GM18505 (cell line): ENCODE results near the gene ENO3.

Source experiments
- ATAC-seq: cut with Tn5 transposase; IDR thresholded peaks from one replicate; pipeline ENCODE4 v1.9.1; 2021; ENCODE audit not compliant: unreplicated experiment
- POLR2A ChIP-seq: IDR thresholded peaks from 4 replicates; pipeline ENCODE4 v1.6.1; 2011; ENCODE audit warnings: borderline replicate concordance; ENCODE audit not compliant: insufficient read depth, insufficient read length; ENCODE audit errors: extremely low read depth

The ENO3 gene

DNA sequence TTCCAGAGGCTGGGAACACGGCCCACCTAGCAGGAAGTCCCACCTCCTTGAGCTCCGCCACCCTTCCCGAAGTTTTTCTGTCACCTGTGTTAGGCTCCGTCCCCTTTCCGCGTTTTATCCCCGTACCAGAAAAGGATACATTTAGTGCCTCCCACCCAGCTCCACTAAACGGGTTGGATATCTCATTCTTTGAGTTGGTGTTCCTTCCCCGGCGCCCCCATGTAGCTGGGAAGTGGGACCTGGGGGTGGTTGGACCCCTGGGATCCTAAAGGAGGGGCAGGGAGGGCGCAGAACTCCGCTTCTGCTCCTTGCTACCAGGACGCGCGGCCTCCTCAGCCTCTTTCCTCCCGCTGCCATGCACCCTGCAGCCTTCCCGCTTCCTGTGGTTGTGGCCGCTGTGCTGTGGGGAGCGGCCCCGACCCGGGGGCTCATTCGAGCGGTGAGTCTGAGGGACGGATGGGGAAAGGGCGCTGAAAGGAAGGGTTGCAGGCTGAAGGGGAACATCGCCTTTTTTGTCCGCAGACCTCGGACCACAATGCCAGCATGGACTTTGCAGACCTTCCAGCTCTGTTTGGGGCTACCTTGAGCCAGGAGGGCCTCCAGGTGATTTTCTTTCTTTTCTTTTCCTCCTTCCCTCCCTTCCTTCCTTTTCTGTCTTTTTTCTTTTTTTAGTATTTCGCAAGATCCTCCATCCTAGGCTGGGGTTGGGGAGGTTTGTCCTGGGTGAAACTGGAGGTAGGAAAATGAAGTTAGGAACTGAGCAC, 10.2 kb upstream of the ENO3 start:
- no peak for TF ChIP-seq POLR2A
- ATAC-seq, result no peak

DNA sequence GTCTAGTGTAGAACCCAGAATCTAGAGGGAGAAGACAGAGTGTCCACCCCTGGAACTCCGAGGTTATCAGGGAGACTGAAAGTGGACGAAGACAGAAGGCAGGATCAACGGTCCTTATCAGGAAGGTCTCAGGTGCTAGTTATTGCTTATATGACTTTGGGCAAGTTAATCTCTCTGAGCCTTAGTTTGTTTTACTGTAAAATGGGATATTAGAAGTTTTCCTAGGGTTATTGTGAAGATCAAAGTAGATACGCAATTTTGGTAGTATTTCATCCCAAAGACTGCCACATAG, 9.7 kb upstream of the ENO3 start:
- ATAC-seq, result no peak
- no peak for TF ChIP-seq POLR2A

DNA sequence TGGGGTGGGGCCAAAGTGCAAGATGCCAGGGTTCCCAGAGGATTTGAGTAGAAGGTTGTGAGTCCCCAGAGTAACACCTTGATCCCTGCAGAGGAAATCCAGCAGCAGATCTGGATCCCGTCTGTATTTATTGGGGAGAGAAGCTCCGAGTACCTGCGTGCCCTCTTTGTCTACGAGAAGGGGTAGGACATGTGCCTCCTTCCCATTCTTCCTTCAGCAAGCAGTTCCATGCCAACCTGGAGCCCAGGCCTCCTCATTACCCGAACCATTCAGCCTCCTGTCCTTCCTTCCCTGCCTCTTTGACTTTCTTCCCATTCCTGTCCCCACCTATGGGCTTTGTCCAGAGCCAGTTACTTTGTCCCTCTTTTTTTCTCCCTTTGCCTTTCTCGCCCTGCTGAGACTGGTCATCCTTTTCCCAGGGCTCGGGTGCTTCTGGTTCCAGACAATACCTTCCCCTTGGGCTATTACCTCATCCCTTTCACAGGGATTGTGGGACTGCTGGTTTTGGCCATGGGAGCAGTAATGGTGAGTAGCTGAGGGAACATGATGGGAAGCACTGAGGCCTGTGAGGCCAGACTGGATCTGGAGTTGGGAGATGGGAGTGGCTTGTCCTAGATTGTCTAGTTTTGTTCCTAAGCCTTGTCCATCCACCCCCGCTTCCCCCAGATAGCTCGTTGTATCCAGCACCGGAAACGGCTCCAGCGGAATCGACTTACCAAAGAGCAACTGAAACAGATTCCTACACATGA, 8.0 kb upstream of the ENO3 start:
- no peak for ATAC-seq
- no peak for TF ChIP-seq POLR2A

DNA sequence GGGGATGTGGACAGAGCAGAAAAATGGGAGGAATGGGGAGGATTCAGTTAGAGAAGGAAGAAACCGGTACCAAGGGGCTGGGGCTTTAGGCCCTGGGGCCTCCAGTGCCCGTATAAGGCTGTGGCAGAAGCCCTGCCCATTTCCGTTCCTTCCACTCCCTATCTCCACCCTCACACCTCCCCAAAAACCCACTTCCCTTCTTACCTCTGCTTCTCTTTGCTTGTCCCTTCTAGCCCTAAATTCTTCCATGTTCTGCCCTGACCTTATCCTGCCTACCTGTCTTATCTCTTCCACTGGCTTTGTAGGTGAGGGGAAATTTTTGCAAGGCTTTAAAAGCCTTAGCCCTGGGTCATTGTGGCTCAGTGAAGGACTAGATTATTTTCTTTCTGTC, 6.8 kb upstream of the ENO3 start:
- ATAC-seq, result no peak
- peak; percentile 58 for TF ChIP-seq POLR2A

DNA sequence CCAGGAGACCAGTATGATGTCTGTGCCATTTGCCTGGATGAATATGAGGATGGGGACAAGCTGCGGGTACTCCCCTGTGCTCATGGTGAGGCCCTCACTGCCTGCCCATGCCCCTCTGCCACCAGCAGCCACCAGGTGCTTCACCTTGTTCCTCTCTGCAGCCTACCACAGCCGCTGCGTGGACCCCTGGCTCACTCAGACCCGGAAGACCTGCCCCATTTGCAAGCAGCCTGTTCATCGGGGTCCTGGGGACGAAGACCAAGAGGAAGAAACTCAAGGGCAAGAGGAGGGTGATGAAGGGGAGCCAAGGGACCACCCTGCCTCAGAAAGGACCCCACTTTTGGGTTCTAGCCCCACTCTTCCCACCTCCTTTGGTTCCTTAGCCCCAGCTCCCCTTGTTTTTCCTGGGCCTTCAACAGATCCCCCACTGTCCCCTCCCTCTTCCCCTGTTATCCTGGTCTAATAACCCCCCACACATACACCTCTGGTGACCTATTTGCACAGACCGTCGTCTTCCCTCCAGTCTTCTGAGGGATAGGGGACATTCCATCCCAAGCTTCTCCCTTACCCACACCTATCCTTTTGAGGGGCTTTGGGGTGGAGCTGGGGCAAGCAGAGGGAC, 6.3 kb upstream of the ENO3 start:
- ATAC-seq, result no peak
- no peak for TF ChIP-seq POLR2A

DNA sequence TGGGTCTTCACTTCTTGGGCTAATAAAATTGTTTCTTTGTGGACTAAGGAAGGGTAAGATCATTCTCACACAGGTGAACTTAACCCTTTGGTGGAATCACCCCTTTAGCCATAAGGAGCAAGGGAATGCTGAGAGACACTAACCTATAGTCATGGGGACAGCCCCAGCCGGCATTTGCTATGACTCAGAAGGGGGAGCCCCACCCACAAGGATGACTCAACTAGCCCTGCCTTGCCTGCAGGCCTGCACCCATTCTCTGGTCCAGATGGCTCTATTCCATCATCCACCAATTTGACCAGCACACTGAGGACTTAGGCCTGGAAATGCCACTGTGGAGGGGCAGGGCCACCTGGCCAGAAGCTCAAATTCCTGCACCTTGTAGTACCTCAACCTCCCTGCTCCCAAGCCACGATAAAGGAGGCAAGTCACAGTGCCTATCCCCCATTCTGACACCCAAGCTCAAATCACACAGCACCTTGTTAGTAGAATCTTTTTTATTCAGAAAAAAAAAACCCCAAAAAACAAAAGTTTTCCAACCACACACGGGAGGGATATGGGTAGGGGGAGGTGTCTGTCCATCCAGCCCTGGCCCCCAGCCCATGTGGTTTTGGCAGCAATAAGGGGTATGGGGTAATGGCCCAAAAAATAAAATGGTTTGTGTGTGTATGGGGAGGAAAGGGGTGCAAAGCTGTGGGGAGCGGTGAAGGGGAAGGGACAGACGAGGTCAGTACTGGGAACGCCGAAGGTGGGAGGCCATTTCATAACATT, 5.6 kb upstream of the ENO3 start:
- TF ChIP-seq POLR2A, result peak; percentile 73
- ATAC-seq, result no peak

DNA sequence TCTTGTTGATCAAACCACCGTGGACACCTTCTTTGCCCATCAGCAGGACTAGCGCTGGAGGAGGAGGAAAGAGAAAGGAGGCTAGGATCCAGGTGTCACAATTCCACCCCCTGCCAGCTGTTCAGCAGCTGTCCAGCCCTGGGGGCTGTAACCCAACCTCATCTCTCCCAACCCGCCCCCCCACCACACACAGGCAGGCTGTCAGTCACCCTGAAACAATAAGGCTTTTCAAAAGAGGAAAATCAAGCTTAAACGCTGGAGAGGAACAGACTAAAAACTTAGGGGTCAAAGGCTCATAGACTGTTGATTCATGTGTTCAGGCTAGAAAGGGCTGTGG, 5.0 kb upstream of the ENO3 start:
- TF ChIP-seq POLR2A, result no peak
- no peak for ATAC-seq

DNA sequence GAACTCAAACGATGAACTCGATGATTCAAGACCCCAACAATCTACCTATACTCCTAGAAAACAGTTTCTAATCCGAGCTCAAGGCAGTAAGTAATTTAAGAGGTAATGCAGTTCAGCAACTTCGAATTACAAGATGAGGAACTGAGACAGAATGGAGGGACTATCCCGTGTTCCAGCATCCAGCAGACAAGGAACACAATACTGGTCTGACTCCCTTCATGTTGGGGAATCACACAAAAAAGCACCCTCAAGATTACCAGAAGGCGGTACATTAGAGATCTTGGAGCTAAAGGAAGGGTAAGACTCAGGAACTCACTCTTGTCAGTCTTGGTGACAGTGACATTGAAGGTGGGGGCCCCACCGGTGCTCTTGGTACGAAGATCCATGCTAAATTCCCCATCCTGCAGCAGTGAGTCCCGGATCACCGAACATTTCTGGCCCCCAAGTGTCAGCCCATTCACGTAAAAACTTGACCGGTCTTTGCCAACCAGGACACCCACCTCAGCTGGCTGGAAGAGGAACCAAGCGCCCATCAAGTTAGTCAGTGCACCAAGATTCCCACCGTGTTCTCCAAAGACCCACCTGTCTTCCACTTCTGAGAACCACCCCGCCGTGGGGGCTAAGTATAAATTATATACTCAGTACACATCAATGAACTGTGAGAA, 4.5 kb upstream of the ENO3 start:
- no peak for ATAC-seq
- TF ChIP-seq POLR2A, result peak; percentile 28

DNA sequence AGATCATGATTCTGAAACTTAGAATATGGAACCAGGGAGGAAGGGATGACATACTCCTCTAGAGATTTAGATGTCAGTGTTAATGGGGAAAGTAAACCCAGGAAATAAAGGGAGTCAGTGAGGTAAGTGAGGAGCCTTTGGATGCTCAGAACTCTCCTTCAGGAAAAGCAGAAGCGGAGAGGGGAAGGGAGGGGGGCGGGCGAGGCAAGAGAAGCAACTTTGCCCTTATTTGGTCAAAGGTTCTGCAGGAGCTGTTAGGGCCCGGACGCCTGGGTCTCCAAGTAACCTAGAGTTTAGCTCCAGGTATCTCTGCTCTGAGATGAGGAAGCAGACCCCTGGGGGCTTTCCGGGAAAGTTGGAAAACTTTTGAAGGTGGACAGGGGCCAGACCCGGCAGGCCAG, 3.9 kb upstream of the ENO3 start:
- TF ChIP-seq POLR2A, result no peak
- no peak for ATAC-seq

DNA sequence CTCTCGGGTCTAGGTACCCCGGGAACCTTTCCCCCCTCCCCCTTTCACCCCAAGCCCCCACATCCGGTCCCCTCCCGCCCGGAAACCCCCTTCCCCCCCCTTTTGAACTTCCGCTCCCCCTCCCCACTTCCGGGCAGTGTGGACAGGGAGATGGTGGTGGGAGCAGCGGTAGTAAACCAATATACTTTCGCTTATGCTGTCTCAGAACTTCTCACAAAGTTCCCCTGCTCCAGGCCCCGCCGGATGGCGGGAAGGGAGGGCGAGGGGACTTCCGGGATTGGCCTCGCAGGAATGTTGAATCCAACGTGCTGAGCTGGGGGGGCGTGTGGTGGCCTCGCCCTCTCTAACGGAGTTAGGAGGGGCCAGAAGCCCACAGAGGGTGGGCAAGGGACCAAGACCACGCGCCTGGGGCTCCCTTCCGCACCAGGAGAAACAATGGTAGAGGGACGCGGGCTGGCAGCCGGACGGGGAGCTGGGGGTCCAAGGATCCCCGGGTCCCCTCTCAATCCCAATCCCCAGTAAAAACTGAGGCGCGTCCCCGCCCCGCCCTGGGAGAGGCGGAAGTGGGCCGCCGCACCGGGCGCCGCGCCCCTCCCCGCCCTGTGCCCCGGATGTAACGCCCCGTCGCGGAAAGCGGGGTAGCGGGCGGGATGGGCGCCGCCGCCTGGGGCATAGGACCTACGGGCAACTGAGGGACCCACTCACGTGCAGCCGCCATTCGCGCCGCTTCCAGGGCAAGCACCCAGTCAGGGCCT, 3.3 kb upstream of the ENO3 start:
- peak; percentile 63 for TF ChIP-seq POLR2A
- ATAC-seq, result peak; percentile 18

DNA sequence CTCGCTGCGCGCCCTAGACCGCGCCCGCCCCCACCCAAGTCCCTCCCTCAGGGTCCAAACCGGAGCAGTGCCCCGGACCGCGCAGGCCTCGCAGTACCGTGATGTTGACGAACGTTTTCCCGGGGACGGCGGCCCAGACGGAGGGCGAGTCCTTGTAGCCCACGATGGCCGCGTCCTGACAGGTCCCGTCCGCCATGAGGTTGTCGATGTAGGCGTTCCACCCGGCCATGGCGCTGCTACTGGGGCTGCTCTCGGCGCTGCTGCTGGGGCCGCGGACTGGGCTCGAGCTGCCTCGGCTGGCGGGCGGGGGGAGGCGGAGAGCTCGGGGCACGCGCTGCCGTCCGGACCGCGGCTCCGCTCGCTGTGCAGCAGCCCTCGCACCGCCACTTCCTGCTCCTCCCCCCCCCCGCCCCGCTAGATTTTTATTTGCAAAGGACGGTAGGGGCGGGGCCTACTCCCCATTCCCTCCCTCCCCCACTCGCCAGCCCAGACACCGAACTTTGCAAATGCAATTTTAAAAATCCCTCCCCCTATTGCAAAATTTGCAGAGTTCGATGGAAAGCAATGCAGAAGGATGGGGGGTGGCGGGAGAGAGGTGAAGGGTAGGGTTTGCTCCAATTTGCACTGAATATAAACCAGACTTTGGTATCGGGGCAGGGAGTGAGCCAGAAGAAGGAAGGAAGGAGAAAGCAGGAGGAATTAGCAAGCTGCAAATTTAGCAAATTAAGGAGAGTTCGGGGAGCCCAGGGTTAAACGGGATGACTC, 2.6 kb upstream of the ENO3 start, which contains the start of gene PFN1:
Gene PFN1 (minus strand): TSS at position 365 of the 765 bp plus-strand sequence. CDS start 136 bp downstream, at position 229.
- ATAC-seq, result peak; percentile 20
- peak; percentile 94 for TF ChIP-seq POLR2A

DNA sequence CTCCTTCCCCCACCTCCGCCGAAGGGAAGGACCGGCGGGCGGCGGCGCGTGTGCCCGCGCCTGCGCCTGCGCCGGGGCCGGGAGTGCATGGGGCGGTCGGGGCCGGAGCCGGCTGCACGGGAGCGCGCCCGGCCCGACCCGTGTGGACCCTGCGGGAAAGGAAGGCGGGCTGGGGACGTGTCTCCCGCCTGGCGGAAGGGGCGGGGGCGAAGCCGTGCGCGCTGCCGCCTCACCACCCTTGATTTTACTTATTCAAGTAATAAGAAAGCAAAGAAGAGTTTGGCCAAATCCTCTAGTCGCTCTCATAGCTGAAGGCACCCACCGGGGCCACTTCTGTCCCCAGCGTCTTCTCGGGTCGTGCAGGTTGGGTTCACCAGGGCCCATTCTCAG, 2.0 kb upstream of the ENO3 start:
- TF ChIP-seq POLR2A, result peak; percentile 55
- ATAC-seq, result peak; percentile 29

DNA sequence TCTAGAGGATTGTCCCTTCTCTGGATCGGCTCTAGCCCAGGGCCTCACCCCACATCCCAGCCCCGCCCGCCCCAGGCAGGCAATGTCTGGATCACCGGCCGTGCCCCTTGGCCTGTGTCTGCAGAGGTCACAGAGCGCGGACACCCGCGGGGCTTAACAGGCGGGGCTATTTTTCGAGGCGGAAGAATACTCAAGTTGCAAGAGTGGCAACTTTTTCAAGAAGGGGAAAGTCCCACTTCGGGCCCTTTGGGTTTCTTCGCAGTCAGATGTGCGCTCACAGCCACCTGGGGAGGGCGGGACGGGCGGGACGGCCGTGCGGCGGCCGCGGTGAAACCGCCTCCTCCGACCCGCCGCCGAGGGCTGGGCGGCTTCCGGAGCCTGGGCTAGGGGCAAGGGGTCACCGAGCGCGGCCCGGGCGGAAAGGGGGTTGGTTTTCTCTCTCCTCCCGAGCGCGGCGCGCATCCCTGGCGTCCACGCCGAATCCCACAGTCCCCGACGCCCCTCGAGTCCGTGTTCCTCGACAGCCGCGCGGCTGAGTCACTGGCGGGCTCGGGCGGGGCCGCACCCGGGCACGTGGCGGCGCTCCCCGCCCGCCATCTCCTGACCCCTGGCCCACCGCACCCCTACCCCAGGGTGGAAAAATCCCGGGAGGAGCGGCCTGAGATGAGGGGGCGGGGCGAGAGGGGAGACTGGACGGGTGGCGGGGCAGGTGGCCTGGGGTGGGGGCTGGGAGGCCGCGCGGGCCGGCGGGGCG, 1.4 kb upstream of the ENO3 start:
- TF ChIP-seq POLR2A, result peak; percentile 61
- ATAC-seq, result peak; percentile 20
